NB4 (cell line): ENCODE measurements around the gene SERINC3.
"Not testable (repeated sequence)": the region's sequence is repeated elsewhere in the genome, so short reads cannot be mapped to it uniquely, and the experiment has no call there.

ENCODE experiments used
- DNase-seq: peaks from one replicate; pipeline ENCODE4 v3.0.0; 2010; ENCODE audit warnings: low read depth
- H3K4me3 ChIP-seq: one replicate; pipeline ENCODE4 v1.5.1; 2011; ENCODE audit warnings: mild to moderate bottlenecking, low read depth, low read length, moderate library complexity
- CTCF ChIP-seq: IDR thresholded peaks from one replicate; pipeline ENCODE4 v1.5.1; 2012; ENCODE audit warnings: low read depth, low read length
- MAX ChIP-seq: IDR thresholded peaks from 2 replicates; pipeline ENCODE4 v1.6.1; 2011; ENCODE audit warnings: low read depth, low read length
- MYC ChIP-seq: IDR thresholded peaks from 2 replicates; pipeline ENCODE4 v1.6.1; 2011; ENCODE audit warnings: low read depth, low read length
- POLR2A ChIP-seq: IDR thresholded peaks from 2 replicates; pipeline ENCODE4 v1.6.1; 2011; ENCODE audit warnings: mild to moderate bottlenecking; ENCODE audit not compliant: insufficient read length; ENCODE audit errors: extremely low read depth

Gene SERINC3

GRCh38 chr20:44477151-44477550 is 44.7 kb downstream of the SERINC3 start:
- no peak overlapping the region for H3K4me3 ChIP-seq
- TF ChIP-seq CTCF = no peak
- no peak for TF ChIP-seq MYC
- no peak for TF ChIP-seq MAX
- TF ChIP-seq POLR2A = no peak
- DNase-seq = no peak

DNA sequence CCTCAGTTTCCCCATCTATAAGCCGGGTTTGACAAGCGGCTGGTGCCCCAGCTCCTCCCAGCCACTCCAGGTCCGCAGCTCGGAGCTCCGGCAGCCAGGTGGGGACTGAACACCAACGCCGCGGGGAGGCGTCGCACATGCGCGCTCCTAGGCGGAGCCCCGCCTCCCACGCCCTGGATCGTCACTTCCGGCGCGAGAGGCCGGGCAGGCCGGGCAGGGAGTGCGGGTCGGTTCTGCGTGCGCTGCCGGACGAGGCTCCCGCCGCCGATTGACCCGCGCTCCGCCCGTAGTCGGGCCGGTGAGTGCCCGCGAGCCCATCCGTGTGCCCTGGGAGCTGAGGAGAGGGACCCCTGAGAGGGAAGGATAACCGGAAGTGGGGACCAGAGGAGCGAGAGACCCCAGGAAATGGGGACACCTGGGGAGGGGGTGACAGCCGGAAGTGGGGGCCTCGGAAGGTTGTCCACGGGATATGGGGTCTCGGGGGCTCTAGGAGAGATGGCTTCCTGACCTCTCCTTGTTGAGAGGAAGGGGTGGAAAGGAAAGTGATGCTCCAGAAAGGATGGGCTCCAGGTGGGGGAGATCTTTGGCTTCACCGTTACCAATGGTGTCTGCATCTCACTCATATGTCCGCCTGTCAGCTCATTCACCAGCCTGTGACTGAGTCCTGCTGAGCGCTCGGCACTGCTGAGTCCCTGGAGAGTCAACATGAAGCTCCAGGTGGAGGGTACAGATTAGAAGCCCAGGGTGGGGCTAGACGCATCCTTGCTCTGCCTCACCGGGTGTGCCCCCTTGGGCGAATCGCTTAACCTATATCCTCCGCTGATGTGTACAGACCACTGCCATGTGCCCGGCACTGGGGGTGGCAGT is 45.9 kb downstream of the SERINC3 start, which contains the start of gene TTPAL:
TTPAL (plus strand) TSS at position 181 of the 867 bp plus-strand sequence. CDS start 4,126 bp downstream, outside the sequence.
- peak; percentile 91 for DNase-seq
- peak; percentile 4; the same call in 1 of the 2 replicates for TF ChIP-seq MYC
- peak; percentile 99 for TF ChIP-seq POLR2A
- TF ChIP-seq MAX = peak; percentile 85
- peak; percentile 17 for TF ChIP-seq CTCF

GRCh38 chr20:44475372-44475693 is 46.5 kb downstream of the SERINC3 start:
- no peak for TF ChIP-seq POLR2A
- TF ChIP-seq CTCF = no peak
- TF ChIP-seq MAX = no peak
- TF ChIP-seq MYC = no peak
- no peak for DNase-seq
- H3K4me3 ChIP-seq = peak overlapping the region; percentile 78

More for the DNA sequence above, 45.9 kb downstream of the SERINC3 start, which contains the start of gene TTPAL:
- H3K4me3 ChIP-seq = peak within 1 kb of the TSS; percentile 78

DNA sequence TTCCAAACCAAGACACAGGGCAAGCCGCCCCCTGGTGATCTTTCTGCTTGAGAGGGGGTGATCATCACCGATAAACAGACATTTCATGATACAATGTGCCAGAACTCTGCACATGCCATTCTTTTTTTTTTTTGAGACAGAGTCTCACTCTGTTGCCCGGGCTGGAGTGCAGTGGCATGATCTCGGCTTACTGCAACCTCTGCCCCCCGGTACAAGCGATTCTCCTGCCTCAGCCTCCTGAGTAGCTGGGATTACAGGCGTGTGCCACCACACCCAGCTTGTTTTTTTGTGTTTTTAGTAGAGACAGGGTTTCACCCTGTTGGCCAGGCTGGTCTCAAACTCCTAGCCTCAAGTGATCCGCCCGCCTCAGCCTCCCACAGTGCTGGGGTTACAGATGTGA is 49.6 kb downstream of the SERINC3 start:
- DNase-seq, H3K4me3 ChIP-seq: not testable (repeated sequence)

GRCh38 chr20:44471481-44471882 is 50.4 kb downstream of the SERINC3 start:
- DNase-seq = peak; percentile 25
- no peak overlapping the region for H3K4me3 ChIP-seq
- TF ChIP-seq CTCF = peak; percentile 12
- TF ChIP-seq MYC = no peak

- no peak for DNase-seq
- TF ChIP-seq POLR2A (no peak), CTCF (no peak), MYC (no peak), MAX (no peak)
- no peak overlapping the region for H3K4me3 ChIP-seq
Observed at GRCh38 chr20:44470327-44470726, 51.5 kb downstream of the SERINC3 start.
